Measurements from ENCODE around the gene SRSF11.

SRSF11 gene

GRCh38 chr1:70224954-70225353 is 3.8 kb downstream of the SRSF11 start:
- no peak for DNase-seq

GRCh38 chr1:70227439-70227838 is 6.3 kb downstream of the SRSF11 start:
- DNase-seq = no peak

- no peak for DNase-seq
Measured at GRCh38 chr1:70228670-70229069, 7.5 kb downstream of the SRSF11 start.

- DNase-seq = no peak
Measured at GRCh38 chr1:70231475-70231874, 10.3 kb downstream of the SRSF11 start.

GRCh38 chr1:70234733-70235132 is 13.6 kb downstream of the SRSF11 start:
- DNase-seq = no peak

- DNase-seq = no peak
Measured at GRCh38 chr1:70239940-70240339, 18.8 kb downstream of the SRSF11 start.

- no peak for DNase-seq
Measured at GRCh38 chr1:70247122-70247521, 25.9 kb downstream of the SRSF11 start.

- peak; percentile 14 for DNase-seq
Measured at GRCh38 chr1:70247768-70248167, 26.6 kb downstream of the SRSF11 start.

GRCh38 chr1:70248729-70249128 is 27.5 kb downstream of the SRSF11 start:
- no peak for DNase-seq

GRCh38 chr1:70256664-70257063 is 35.5 kb downstream of the SRSF11 start:
- DNase-seq = no peak

GRCh38 chr1:70264839-70265238 is 43.7 kb downstream of the SRSF11 start:
- no peak for DNase-seq

GRCh38 chr1:70265946-70266345 is 44.8 kb downstream of the SRSF11 start:
- DNase-seq = no peak

GRCh38 chr1:70277875-70278274 is 56.7 kb downstream of the SRSF11 start:
- DNase-seq = no peak

- DNase-seq = no peak
Measured at GRCh38 chr1:70278710-70279109, 57.5 kb downstream of the SRSF11 start.

- no peak for DNase-seq
Measured at GRCh38 chr1:70284366-70284765, 63.2 kb downstream of the SRSF11 start.

GRCh38 chr1:70286453-70286852 is 65.3 kb downstream of the SRSF11 start:
- no peak for DNase-seq

- no peak for DNase-seq
Measured at GRCh38 chr1:70288166-70288565, 67.0 kb downstream of the SRSF11 start.

GRCh38 chr1:70290218-70290617 is 69.0 kb downstream of the SRSF11 start:
- no peak for DNase-seq

GRCh38 chr1:70293186-70293843 is 72.1 kb downstream of the SRSF11 start:
- no peak for DNase-seq

GRCh38 chr1:70295749-70296148 is 74.6 kb downstream of the SRSF11 start:
- DNase-seq = no peak

- DNase-seq = no peak
Measured at GRCh38 chr1:70299472-70299871, 78.3 kb downstream of the SRSF11 start.
